T-helper 2 cell treated with Interferon-gamma antibody and Interleukin-4, amounts not matched to agents 5 μg/mL and 100 μg/mL, for 36 hours (primary cell): Measurements from ENCODE around the gene STEAP4.
A peak's percentile ranks its signal among the peaks of the same experiment; 100 is the strongest.

Source experiments
- DNase-seq: peaks from one replicate; pipeline ENCODE4 v3.0.0; 2021; ENCODE audit warnings: low spot score
- H3K27ac Mint-ChIP-seq: one replicate; pipeline ENCODE4 v1.8.0; 2021; ENCODE audit warnings: mild to moderate bottlenecking, mixed read lengths
- H3K27me3 Mint-ChIP-seq: one replicate; pipeline ENCODE4 v1.8.0; 2021; ENCODE audit warnings: low read depth, mixed read lengths
- H3K36me3 Mint-ChIP-seq: one replicate; pipeline ENCODE4 v1.8.0; 2021; ENCODE audit warnings: low read depth, mixed read lengths
- H3K4me1 Mint-ChIP-seq: one replicate; pipeline ENCODE4 v1.8.0; 2021; ENCODE audit warnings: low read depth, mixed read lengths
- H3K4me3 Mint-ChIP-seq: one replicate; pipeline ENCODE4 v1.8.0; 2022; ENCODE audit warnings: mild to moderate bottlenecking, moderate library complexity, mixed read lengths
- H3K9me3 Mint-ChIP-seq: one replicate; pipeline ENCODE4 v1.8.0; 2021; ENCODE audit warnings: mixed read lengths

The STEAP4 gene

GRCh38 chr7:88306590-88307048 lies at the start of gene STEAP4:
STEAP4 (minus strand) TSS chr7:88306894; CDS start chr7:88284269, 22,625 bp downstream.
- no peak for DNase-seq
- Mint-ChIP-seq H3K4me1 (peaks cover 3% of the 10 kb centered on the region), H3K27ac (no peak within 1 kb of the TSS), H3K4me3 (peak within 1 kb of the TSS; percentile 60), H3K36me3 (no peaks in the 10 kb centered on the region), H3K27me3 (peaks cover 36% of the 10 kb centered on the region), H3K9me3 (no peaks in the 10 kb centered on the region)

- no peaks in the 10 kb centered on the region for H3K9me3 Mint-ChIP-seq
- no peaks in the 10 kb centered on the region for H3K4me1 Mint-ChIP-seq
- H3K4me3 Mint-ChIP-seq, result no peak overlapping the region
- H3K27ac Mint-ChIP-seq, result no peak overlapping the region
- no peak for DNase-seq
- peaks cover 22% of the 10 kb centered on the region for H3K27me3 Mint-ChIP-seq
- no peaks in the 10 kb centered on the region for H3K36me3 Mint-ChIP-seq
Observed at GRCh38 chr7:88355011-88355410, 48.3 kb upstream of the STEAP4 start.

GRCh38 chr7:88350118-88350517 lies 43.4 kb upstream of the STEAP4 start:
- H3K4me3 Mint-ChIP-seq, result no peak overlapping the region
- H3K27me3 Mint-ChIP-seq, result peaks cover 26% of the 10 kb centered on the region
- no peaks in the 10 kb centered on the region for H3K9me3 Mint-ChIP-seq

GRCh38 chr7:88347517-88347916 lies 40.8 kb upstream of the STEAP4 start:
- Mint-ChIP-seq H3K36me3 (no peaks in the 10 kb centered on the region), H3K27ac (no peak overlapping the region), H3K4me3 (no peak overlapping the region), H3K27me3 (peaks cover 18% of the 10 kb centered on the region), H3K9me3 (no peaks in the 10 kb centered on the region), H3K4me1 (peaks cover 2% of the 10 kb centered on the region)
- DNase-seq, result no peak

More at GRCh38 chr7:88350118-88350517, 43.4 kb upstream of the STEAP4 start:
- no peak for DNase-seq
- Mint-ChIP-seq H3K4me1 (peaks cover 2% of the 10 kb centered on the region), H3K36me3 (no peaks in the 10 kb centered on the region), H3K27ac (no peak overlapping the region)

- Mint-ChIP-seq H3K36me3 (no peaks in the 10 kb centered on the region), H3K9me3 (no peaks in the 10 kb centered on the region), H3K4me1 (peaks cover 2% of the 10 kb centered on the region), H3K4me3 (no peak overlapping the region), H3K27ac (no peak overlapping the region), H3K27me3 (peaks cover 18% of the 10 kb centered on the region)
- no peak for DNase-seq
Observed at GRCh38 chr7:88347090-88347489, 40.4 kb upstream of the STEAP4 start.

- no peak for DNase-seq
- Mint-ChIP-seq H3K9me3 (no peaks in the 10 kb centered on the region), H3K27me3 (peaks cover 11% of the 10 kb centered on the region), H3K27ac (no peak overlapping the region), H3K4me3 (no peak overlapping the region), H3K36me3 (no peaks in the 10 kb centered on the region), H3K4me1 (peaks cover 2% of the 10 kb centered on the region)
Observed at GRCh38 chr7:88346357-88346756, 39.7 kb upstream of the STEAP4 start.

- H3K27me3 Mint-ChIP-seq, result peaks cover 9% of the 10 kb centered on the region
- no peak for DNase-seq
- no peaks in the 10 kb centered on the region for H3K9me3 Mint-ChIP-seq
- peaks cover 2% of the 10 kb centered on the region for H3K4me1 Mint-ChIP-seq
- H3K36me3 Mint-ChIP-seq, result no peaks in the 10 kb centered on the region
- no peak overlapping the region for H3K4me3 Mint-ChIP-seq
- no peak overlapping the region for H3K27ac Mint-ChIP-seq
Observed at GRCh38 chr7:88344956-88345832, 38.5 kb upstream of the STEAP4 start.

- Mint-ChIP-seq H3K27me3 (peaks cover 7% of the 10 kb centered on the region), H3K4me1 (peaks cover 2% of the 10 kb centered on the region), H3K9me3 (no peaks in the 10 kb centered on the region), H3K36me3 (no peaks in the 10 kb centered on the region), H3K4me3 (no peak overlapping the region), H3K27ac (no peak overlapping the region)
- no peak for DNase-seq
Observed at GRCh38 chr7:88344271-88344670, 37.6 kb upstream of the STEAP4 start.

- Mint-ChIP-seq H3K36me3 (no peaks in the 10 kb centered on the region), H3K9me3 (no peaks in the 10 kb centered on the region), H3K27ac (no peak overlapping the region), H3K27me3 (no peaks in the 10 kb centered on the region), H3K4me1 (no peaks in the 10 kb centered on the region), H3K4me3 (no peak overlapping the region)
- no peak for DNase-seq
Observed at GRCh38 chr7:88339195-88339922, 32.7 kb upstream of the STEAP4 start.

GRCh38 chr7:88338503-88338902 lies 31.8 kb upstream of the STEAP4 start:
- Mint-ChIP-seq H3K36me3 (no peaks in the 10 kb centered on the region), H3K4me3 (no peak overlapping the region), H3K9me3 (no peaks in the 10 kb centered on the region), H3K4me1 (no peaks in the 10 kb centered on the region), H3K27ac (no peak overlapping the region), H3K27me3 (peaks cover 2% of the 10 kb centered on the region)
- DNase-seq, result no peak

GRCh38 chr7:88337572-88337971 lies 30.9 kb upstream of the STEAP4 start:
- Mint-ChIP-seq H3K4me1 (no peaks in the 10 kb centered on the region), H3K27ac (no peak overlapping the region), H3K27me3 (peaks cover 2% of the 10 kb centered on the region), H3K4me3 (no peak overlapping the region), H3K36me3 (no peaks in the 10 kb centered on the region), H3K9me3 (no peaks in the 10 kb centered on the region)
- no peak for DNase-seq

GRCh38 chr7:88331322-88331721 lies 24.6 kb upstream of the STEAP4 start:
- Mint-ChIP-seq H3K36me3 (no peaks in the 10 kb centered on the region), H3K27ac (no peak overlapping the region), H3K4me1 (no peaks in the 10 kb centered on the region), H3K27me3 (peaks cover 2% of the 10 kb centered on the region), H3K9me3 (no peaks in the 10 kb centered on the region), H3K4me3 (no peak overlapping the region)
- no peak for DNase-seq

- no peak for DNase-seq
- no peaks in the 10 kb centered on the region for H3K36me3 Mint-ChIP-seq
- H3K27ac Mint-ChIP-seq, result no peak overlapping the region
- H3K9me3 Mint-ChIP-seq, result no peaks in the 10 kb centered on the region
- H3K4me3 Mint-ChIP-seq, result no peak overlapping the region
- H3K4me1 Mint-ChIP-seq, result no peaks in the 10 kb centered on the region
- peaks cover 2% of the 10 kb centered on the region for H3K27me3 Mint-ChIP-seq
Observed at GRCh38 chr7:88329532-88330463, 23.1 kb upstream of the STEAP4 start.
